PC-9 (cell line): ENCODE measurements around the gene ABLIM1.

Experiments used
- CTCF ChIP-seq: fragments of 200-600 bp; sonication (generic); conservative IDR thresholded peaks from 2 replicates; pipeline ENCODE4 v1.6.1; 2017; ENCODE audit warnings: mixed run types, antibody characterized with exemption, mild to moderate bottlenecking, moderate library complexity
- EZH2 ChIP-seq: fragments of 200-600 bp; sonication (generic); IDR thresholded peaks from 2 replicates; pipeline ENCODE4 v1.8.0; 2017; ENCODE audit warnings: antibody characterized with exemption, low read depth

DNA sequence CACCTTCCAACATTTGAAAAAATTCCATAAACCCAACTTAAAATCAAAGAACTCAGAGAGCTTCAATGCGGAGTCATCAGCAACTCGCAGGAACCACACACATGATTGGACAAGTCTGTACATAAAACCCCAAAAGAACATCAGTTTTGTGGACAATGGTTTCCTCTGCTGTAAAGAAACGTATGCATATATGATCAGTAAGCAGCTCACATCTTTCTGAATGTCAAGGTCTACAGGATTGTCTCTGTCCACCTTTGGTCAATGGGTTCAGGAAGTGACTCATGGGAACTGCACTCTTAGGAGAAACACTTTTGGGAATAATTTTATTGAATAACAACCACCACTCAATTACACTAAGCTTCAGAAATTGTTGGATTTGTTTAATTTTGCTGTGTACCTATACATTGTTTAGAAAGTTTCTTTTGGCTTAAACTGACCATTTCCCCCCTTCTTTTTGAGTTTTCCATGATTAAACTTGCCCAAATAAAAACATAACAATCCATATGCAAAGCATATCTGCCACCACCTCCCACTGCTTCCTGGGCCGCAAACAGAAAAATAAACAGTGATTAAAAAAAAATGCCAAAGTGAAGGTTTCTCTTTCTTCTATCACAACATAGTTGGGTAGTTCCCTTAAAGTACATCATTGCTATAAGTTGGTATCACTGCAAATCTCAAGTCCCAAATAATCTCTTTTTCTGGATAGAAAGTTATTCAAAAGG is 226.5 kb downstream of the ABLIM1 start:
- TF ChIP-seq CTCF (no peak), EZH2 (no peak)
